Measurements from ENCODE around the gene SLC25A13. TPM values are rescaled to one million over a fixed set of nuclear protein-coding genes. Genes with fewer than 3 reads are reported as not detected.

Gene SLC25A13
- total RNA-seq, 1 donor from 2014 or later: 25.3 TPM

MicroRNAs encoded within 50 kb of the gene (microRNA counts, 767-probe panel; counts per million panel counts)
- 238 to 261 counts per million in 2 donors for microRNA hsa-miR-591

Small RNAs within 50 kb of the gene (microRNA-seq; reads per million reads assigned to microRNA genes)
- not detected for gene MIR591 (ENCODE audit: borderline number of aligned reads, borderline replicate concordance)

Small RNAs within 50 kb of the gene (small RNA-seq; reads per million reads assigned to genes)
- not detected for gene AC084368.1
- not detected for gene MIR591
- not detected for gene RNU6-364P
- not detected for gene RNU6-532P

Measured in vagina (tissue), 2 donors.